H1 (cell line): ENCODE data around the gene TRDMT1. TPM values are rescaled to one million over a fixed set of nuclear protein-coding genes. Genes with fewer than 3 reads are reported as not detected.

Experiments used
- NANOG ChIP-seq: IDR thresholded peaks from 2 replicates; pipeline ENCODE4 v1.6.1; 2011; ENCODE audit warnings: low read length, low read depth, mild to moderate bottlenecking, inconsistent platforms; ENCODE audit not compliant: insufficient read depth, poor library complexity, severe bottlenecking
- YY1 ChIP-seq: IDR thresholded peaks from 2 replicates; pipeline ENCODE4 v1.6.1; 2011; ENCODE audit warnings: low read depth, mild to moderate bottlenecking, low read length
- polyA plus RNA-seq, 7 experiments: library from polyadenylated mRNA; depleted of rRNA in 3 of 7; stranded (reverse) in 5 of 7; unstranded in 2 of 7; fragments of >200 nt in 5 of 7; fragments of 200-250 nt in 2 of 7; gene quantifications; 1 replicate in 5 of 7; 2 replicates in 1 of 7; 4 replicates in 1 of 7; pipeline versions ENCODE4 v1.2.1 to v1.2.3, GENCODE V29; 2011 to 2013; ENCODE audit warnings: missing spikeins in 2 of 7, mixed read lengths in 2 of 7
- total RNA-seq: library from RNA; stranded (reverse); fragmentation: NEBNext Ultra II Directional; extraction: Animal tissue kit (Norgen Biotek cat#: 25700); gene quantifications from 2 replicates; pipeline ENCODE4 v1.2.1, GENCODE V29; 2021

TRDMT1 gene
- total and polyA plus RNA-seq, 2 of the 8 experiments (the other 6 are each of a cell fraction or from before 2014, with no cell fraction given) = 7.4 to 21.4 TPM

DNA sequence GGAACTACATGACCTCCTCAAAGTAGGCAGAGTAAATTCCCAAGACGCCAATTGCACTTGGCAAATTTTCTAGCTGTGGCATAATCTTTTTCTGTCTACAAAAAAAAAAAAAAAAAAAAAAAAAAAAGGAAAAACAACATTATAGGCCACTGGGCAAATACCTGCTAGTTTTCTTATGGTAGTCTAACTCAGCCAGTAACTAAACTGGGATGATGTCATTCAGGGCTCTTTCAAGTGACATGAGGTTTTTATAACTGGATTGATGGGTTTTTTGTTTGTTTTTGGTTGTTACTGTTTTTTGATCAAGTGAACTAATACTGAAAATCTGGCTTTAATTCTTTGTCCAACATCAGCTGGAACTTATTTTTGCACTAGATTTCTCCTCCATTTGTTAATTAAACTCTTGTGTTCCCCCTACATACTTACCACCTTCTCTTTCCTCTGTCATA lies 19.2 kb upstream of the TRDMT1 start (continued):
- no peak for TF ChIP-seq NANOG
- no peak for TF ChIP-seq YY1
